HepG2 (cell line): Measurements from ENCODE around the gene UBC. TPM values are rescaled to one million over a fixed set of nuclear protein-coding genes. Genes with fewer than 3 reads are reported as not detected.

Source experiments
- ATF1 ChIP-seq: IDR thresholded peaks from 2 replicates; pipeline ENCODE4 v1.6.1; 2016; ENCODE audit warnings: mild to moderate bottlenecking, control low read depth
- CENPT ChIP-seq: sonication (generic); formaldehyde crosslinking; IDR thresholded peaks from 2 replicates; pipeline ENCODE4 v1.8.0; 2022; ENCODE audit warnings: low read depth, mild to moderate bottlenecking, moderate library complexity, missing genetic modification reagents
- SMC3 ChIP-seq: IDR thresholded peaks from 2 replicates; pipeline ENCODE4 v1.6.1; 2011; ENCODE audit warnings: low read length, improper control_type of control experiment
- ZMYM4 ChIP-seq: sonication (generic); formaldehyde crosslinking; IDR thresholded peaks from 2 replicates; pipeline ENCODE4 v1.8.1; 2023; ENCODE audit warnings: mild to moderate bottlenecking, missing genetic modification reagents
- ZNF225 ChIP-seq: sonication (generic); formaldehyde crosslinking; IDR thresholded peaks from 2 replicates; pipeline ENCODE4 v1.4.0; 2020; ENCODE audit warnings: mild to moderate bottlenecking, missing genetic modification reagents
- ZNF768 ChIP-seq: sonication (generic); formaldehyde crosslinking; IDR thresholded peaks from 2 replicates; pipeline ENCODE4 v1.4.0; 2020; ENCODE audit warnings: missing genetic modification reagents
- ZNF777 ChIP-seq: sonication (generic); formaldehyde crosslinking; IDR thresholded peaks from 2 replicates; pipeline ENCODE4 v1.4.0; 2020; ENCODE audit warnings: missing genetic modification reagents
- ZSCAN9 ChIP-seq: IDR thresholded peaks from 2 replicates; pipeline ENCODE4 v1.6.1; 2016; ENCODE audit warnings: borderline replicate concordance
- polyA plus RNA-seq, 8 experiments: library from polyadenylated mRNA; depleted of rRNA in 3 of 8; stranded (reverse) in 7 of 8; unstranded in 1 of 8; fragments of >200 nt; fragmentation: Illumina TruSeq in 4 of 8; extraction: Trizol in 4 of 8; gene quantifications; 2 replicates each; pipeline versions ENCODE4 v1.2.1 to v1.2.3, GENCODE V29; 2011 to 2016; ENCODE audit warnings: low read depth in 4 of 8, missing spikeins in 1 of 8, mixed read lengths in 1 of 8; ENCODE audit not compliant: insufficient read depth in 1 of 8
- total RNA-seq, 5 experiments: library from RNA; depleted of rRNA; stranded (reverse); fragments of >200 nt; fragmentation: Illumina TruSeq; extraction: Trizol; gene quantifications; 2 replicates each; pipeline ENCODE4 v1.2.3, GENCODE V29; 2016; ENCODE audit warnings: low read depth in 1 of 5
- TF ChIP-seq, protein P1 (sequence below): sonication (generic); formaldehyde crosslinking; IDR thresholded peaks from 2 replicates; pipeline ENCODE4 v1.4.0; 2020; ENCODE audit warnings: missing genetic modification reagents, borderline replicate concordance
- TF ChIP-seq, protein P2 (sequence below): sonication (generic); formaldehyde crosslinking; IDR thresholded peaks from 2 replicates; pipeline ENCODE4 v1.4.0; 2020; ENCODE audit warnings: missing genetic modification reagents, borderline replicate concordance
- TF ChIP-seq, protein P3 (sequence below): sonication (generic); formaldehyde crosslinking; IDR thresholded peaks from 2 replicates; pipeline ENCODE4 v1.5.0; 2020; ENCODE audit warnings: mild to moderate bottlenecking, missing genetic modification reagents
- TF ChIP-seq, protein P4 (sequence below): sonication (generic); formaldehyde crosslinking; IDR thresholded peaks from 2 replicates; pipeline ENCODE4 v1.4.0; 2020; ENCODE audit warnings: missing genetic modification reagents, borderline replicate concordance
- TF ChIP-seq, protein P5 (sequence below): sonication (generic); formaldehyde crosslinking; IDR thresholded peaks from 2 replicates; pipeline ENCODE4 v1.4.0; 2020; ENCODE audit warnings: missing genetic modification reagents

UBC gene
- total and polyA plus RNA-seq, 2 of the 13 experiments (the other 11 are each of a cell fraction or from before 2014, with no cell fraction given): 805 to 1,432 TPM

DNA sequence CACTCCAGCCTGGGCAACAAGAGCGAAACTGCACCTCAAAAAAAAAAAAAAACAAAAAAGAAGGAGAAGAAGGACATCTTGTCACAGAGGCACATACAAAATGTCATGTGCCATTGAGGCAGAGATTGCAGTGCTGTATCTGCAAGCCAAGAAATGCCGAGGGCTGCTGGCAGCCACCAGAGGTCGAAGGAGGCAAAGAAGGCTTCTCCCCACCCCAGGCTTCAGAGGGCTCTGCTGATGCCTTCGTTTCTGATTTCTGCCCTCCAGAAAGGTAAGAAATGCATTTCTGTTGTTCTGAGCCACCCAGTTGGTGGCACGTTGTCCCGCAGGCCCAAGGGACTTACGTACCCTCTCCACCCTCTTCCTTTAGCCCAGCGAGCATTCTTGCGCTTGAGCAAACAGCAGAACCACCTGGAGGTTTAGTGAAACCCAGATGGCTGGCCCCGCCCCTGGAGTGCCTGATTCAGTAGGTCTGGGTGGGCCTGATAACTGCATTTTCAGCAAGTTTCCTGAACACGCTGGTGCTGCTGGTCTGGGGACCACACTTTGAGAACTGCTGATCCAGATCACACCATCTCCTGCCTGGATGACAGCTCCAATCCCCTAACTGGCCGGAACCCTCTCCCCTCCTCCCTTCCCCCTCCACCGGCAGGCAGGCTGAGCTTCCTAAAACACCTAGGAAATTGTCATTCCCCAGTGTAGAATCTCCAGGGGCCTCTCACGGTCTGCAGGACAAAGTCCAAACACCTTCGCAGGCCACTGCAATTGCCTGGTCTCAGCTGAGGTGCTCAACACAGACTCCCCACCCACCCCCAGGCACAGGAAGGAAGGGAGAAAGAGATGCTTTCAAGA, 29.6 kb downstream of the UBC start (continued):
- TF ChIP-seq, protein P1, sequence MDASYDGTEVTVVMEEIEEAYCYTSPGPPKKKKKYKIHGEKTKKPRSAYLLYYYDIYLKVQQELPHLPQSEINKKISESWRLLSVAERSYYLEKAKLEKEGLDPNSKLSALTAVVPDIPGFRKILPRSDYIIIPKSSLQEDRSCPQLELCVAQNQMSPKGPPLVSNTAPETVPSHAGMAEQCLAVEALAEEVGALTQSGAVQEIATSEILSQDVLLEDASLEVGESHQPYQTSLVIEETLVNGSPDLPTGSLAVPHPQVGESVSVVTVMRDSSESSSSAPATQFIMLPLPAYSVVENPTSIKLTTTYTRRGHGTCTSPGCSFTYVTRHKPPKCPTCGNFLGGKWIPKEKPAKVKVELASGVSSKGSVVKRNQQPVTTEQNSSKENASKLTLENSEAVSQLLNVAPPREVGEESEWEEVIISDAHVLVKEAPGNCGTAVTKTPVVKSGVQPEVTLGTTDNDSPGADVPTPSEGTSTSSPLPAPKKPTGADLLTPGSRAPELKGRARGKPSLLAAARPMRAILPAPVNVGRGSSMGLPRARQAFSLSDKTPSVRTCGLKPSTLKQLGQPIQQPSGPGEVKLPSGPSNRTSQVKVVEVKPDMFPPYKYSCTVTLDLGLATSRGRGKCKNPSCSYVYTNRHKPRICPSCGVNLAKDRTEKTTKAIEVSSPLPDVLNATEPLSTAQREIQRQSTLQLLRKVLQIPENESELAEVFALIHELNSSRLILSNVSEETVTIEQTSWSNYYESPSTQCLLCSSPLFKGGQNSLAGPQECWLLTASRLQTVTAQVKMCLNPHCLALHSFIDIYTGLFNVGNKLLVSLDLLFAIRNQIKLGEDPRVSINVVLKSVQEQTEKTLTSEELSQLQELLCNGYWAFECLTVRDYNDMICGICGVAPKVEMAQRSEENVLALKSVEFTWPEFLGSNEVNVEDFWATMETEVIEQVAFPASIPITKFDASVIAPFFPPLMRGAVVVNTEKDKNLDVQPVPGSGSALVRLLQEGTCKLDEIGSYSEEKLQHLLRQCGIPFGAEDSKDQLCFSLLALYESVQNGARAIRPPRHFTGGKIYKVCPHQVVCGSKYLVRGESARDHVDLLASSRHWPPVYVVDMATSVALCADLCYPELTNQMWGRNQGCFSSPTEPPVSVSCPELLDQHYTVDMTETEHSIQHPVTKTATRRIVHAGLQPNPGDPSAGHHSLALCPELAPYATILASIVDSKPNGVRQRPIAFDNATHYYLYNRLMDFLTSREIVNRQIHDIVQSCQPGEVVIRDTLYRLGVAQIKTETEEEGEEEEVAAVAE (CRISPR knock-in tag): no peak; the same call in 1 of the 2 replicates
- TF ChIP-seq, protein P2, sequence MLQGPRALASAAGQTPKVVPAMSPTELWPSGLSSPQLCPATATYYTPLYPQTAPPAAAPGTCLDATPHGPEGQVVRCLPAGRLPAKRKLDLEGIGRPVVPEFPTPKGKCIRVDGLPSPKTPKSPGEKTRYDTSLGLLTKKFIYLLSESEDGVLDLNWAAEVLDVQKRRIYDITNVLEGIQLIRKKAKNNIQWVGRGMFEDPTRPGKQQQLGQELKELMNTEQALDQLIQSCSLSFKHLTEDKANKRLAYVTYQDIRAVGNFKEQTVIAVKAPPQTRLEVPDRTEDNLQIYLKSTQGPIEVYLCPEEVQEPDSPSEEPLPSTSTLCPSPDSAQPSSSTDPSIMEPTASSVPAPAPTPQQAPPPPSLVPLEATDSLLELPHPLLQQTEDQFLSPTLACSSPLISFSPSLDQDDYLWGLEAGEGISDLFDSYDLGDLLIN (CRISPR knock-in tag): no peak
- TF ChIP-seq ZSCAN9: 0 out of 2 replicates have a peak, but pooled peaks have one; percentile 26
- no peak for TF ChIP-seq ZNF225 (CRISPR knock-in tag)
- TF ChIP-seq ZNF768 (CRISPR knock-in tag): no peak
- no peak for TF ChIP-seq ZNF777 (CRISPR knock-in tag)
- TF ChIP-seq, protein P3, sequence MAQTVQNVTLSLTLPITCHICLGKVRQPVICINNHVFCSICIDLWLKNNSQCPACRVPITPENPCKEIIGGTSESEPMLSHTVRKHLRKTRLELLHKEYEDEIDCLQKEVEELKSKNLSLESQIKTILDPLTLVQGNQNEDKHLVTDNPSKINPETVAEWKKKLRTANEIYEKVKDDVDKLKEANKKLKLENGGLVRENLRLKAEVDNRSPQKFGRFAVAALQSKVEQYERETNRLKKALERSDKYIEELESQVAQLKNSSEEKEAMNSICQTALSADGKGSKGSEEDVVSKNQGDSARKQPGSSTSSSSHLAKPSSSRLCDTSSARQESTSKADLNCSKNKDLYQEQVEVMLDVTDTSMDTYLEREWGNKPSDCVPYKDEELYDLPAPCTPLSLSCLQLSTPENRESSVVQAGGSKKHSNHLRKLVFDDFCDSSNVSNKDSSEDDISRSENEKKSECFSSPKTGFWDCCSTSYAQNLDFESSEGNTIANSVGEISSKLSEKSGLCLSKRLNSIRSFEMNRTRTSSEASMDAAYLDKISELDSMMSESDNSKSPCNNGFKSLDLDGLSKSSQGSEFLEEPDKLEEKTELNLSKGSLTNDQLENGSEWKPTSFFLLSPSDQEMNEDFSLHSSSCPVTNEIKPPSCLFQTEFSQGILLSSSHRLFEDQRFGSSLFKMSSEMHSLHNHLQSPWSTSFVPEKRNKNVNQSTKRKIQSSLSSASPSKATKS (CRISPR knock-in tag): no peak
- TF ChIP-seq CENPT: no peak
- peak; percentile 63 for TF ChIP-seq ZMYM4 (CRISPR knock-in tag)
- TF ChIP-seq ATF1 (CRISPR knock-in tag): no peak
- TF ChIP-seq, protein P4, sequence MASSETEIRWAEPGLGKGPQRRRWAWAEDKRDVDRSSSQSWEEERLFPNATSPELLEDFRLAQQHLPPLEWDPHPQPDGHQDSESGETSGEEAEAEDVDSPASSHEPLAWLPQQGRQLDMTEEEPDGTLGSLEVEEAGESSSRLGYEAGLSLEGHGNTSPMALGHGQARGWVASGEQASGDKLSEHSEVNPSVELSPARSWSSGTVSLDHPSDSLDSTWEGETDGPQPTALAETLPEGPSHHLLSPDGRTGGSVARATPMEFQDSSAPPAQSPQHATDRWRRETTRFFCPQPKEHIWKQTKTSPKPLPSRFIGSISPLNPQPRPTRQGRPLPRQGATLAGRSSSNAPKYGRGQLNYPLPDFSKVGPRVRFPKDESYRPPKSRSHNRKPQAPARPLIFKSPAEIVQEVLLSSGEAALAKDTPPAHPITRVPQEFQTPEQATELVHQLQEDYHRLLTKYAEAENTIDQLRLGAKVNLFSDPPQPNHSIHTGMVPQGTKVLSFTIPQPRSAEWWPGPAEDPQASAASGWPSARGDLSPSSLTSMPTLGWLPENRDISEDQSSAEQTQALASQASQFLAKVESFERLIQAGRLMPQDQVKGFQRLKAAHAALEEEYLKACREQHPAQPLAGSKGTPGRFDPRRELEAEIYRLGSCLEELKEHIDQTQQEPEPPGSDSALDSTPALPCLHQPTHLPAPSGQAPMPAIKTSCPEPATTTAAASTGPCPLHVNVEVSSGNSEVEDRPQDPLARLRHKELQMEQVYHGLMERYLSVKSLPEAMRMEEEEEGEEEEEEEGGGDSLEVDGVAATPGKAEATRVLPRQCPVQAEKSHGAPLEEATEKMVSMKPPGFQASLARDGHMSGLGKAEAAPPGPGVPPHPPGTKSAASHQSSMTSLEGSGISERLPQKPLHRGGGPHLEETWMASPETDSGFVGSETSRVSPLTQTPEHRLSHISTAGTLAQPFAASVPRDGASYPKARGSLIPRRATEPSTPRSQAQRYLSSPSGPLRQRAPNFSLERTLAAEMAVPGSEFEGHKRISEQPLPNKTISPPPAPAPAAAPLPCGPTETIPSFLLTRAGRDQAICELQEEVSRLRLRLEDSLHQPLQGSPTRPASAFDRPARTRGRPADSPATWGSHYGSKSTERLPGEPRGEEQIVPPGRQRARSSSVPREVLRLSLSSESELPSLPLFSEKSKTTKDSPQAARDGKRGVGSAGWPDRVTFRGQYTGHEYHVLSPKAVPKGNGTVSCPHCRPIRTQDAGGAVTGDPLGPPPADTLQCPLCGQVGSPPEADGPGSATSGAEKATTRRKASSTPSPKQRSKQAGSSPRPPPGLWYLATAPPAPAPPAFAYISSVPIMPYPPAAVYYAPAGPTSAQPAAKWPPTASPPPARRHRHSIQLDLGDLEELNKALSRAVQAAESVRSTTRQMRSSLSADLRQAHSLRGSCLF (CRISPR knock-in tag): no peak
- TF ChIP-seq SMC3: no peak
- TF ChIP-seq, protein P5, sequence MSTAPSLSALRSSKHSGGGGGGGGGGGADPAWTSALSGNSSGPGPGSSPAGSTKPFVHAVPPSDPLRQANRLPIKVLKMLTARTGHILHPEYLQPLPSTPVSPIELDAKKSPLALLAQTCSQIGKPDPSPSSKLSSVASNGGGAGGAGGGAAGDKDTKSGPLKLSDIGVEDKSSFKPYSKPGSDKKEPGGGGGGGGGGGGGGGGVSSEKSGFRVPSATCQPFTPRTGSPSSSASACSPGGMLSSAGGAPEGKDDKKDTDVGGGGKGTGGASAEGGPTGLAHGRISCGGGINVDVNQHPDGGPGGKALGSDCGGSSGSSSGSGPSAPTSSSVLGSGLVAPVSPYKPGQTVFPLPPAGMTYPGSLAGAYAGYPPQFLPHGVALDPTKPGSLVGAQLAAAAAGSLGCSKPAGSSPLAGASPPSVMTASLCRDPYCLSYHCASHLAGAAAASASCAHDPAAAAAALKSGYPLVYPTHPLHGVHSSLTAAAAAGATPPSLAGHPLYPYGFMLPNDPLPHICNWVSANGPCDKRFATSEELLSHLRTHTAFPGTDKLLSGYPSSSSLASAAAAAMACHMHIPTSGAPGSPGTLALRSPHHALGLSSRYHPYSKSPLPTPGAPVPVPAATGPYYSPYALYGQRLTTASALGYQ (CRISPR knock-in tag): peak; percentile 25; the same call in 1 of the 2 replicates
